GM19351 (cell line): ENCODE data around the gene BLOC1S6.
"Not testable (repeated sequence)": the region's sequence is repeated elsewhere in the genome, so short reads cannot be mapped to it uniquely, and the experiment has no call there.

ENCODE experiments used
- ATAC-seq: cut with Tn5 transposase; IDR thresholded peaks from one replicate; pipeline ENCODE4 v1.9.1; 2021; ENCODE audit warnings: mild to moderate bottlenecking, moderate library complexity; ENCODE audit not compliant: unreplicated experiment

BLOC1S6 gene

DNA sequence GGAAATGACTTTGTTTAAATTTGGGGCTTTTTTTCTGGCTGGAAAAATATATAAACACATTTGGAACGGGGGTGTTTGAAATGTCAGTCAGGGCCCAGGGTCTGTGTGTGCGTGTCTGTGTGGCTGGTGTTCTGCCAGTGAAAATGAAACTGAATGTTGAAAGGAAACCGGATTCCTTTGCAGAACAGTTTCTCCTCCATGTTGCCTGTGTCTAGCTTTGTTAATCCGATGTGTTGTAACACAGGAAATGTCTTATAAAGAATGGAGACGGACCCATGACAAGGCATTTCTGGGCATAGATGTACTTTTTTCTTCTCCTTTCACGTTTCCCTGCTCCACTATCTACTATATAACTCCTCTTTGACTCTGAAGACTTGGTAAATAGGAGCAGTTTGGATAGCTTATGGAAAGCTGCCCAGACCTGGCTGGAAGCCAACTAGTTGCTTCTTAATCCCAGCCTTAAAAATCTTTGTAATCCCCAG lies 50.4 kb downstream of the BLOC1S6 start:
- peak; percentile 42 for ATAC-seq

DNA sequence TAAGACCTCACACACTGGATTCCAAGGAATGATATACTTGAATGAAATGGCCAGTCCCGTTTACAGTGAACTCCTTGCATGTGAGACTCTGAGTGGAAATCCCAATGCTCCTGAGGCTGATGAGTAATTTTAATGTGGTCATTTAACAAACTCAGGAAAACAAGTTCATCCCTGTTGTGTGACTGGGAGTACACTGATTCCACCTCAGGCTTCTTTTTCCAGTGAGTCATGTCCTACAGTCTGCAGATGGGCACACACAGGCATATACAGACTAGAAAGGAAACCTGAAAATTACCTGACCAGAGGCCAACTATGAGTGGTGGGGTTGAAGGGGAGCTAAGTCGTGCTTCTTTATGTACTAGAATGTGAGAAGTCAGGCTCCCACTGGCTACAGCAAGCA lies 53.4 kb downstream of the BLOC1S6 start:
- ATAC-seq = no peak

DNA sequence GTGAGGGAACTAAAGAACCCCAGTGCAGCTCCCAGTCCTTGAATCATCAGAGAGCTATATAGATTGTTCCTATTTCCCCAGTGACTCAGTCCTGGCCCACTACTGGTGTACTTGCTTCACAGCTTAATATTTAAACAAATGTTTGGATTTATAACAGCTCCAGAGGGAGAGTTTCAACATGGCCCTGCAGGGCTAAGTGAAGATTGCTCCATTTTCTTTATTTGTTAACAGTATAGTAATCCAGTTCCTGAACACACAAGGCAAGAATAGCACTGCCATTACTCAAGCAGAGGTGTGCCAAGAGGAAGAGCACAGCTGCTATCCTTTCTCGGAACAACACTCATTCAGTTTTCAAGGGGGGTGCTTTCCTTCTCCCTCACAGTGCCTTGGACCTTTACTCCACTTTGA lies 54.2 kb downstream of the BLOC1S6 start:
- ATAC-seq = no peak

DNA sequence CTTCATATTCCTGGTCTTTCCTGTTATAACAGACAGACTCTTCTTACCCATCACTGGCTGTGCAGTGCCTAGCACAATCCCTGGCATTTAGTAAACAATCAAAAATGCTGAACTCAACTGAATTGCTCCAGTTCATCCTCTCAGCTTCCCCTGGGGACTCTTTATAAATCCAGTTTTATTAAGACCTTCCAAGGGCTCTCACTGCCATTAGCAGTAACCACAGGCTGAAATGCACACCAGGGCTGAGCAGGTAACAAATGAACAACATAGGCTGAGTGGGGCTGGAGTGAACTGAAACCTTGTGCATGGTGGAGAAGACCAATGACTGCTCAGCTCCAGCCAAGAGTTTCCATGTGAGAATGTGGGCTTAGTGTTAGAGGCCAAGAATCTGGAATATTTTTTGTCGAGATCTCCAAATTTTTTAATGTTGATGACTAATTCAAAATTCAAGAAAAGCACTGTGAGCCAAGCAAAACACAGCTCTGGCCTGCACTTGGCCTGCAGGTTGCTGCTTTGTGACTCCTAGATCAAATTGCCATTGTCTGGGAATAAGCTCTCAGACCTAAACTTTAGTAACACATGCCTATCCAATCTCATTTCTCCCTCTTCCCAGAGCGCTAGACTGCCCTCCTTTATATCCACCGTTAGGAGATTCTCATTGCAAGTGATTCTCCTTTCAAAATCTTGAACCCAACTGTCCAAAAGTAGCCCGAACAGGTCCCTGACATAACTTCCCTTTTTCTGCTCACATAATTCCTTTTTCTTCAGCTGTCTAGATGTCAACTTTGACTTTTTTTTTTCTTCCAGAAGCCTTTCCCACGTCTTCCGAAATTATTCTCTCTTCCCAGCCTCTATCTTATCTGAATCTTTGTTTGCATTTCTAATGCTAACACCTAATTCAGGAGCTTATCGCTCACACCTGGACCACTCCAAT lies 55.1 kb downstream of the BLOC1S6 start:
- no peak for ATAC-seq

DNA sequence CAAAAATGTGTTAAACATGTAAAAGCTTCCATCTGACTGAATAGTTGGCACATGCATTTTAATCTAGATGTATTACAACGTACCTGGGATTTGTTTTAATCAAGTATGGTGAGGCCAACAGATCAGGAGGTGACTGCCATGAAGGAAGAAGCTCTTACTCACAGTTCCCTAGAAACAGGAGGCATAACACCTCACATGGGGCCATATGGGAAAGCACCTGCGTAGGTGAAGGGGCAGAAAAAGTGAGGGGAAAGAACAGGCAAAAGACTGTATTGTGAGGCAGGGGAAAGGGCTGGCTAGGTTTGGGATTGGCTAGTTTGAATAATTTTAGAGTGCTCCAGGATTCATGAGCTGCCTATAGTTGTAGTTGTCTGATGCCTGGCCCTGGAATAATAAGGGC lies 57.3 kb downstream of the BLOC1S6 start:
- no peak for ATAC-seq

DNA sequence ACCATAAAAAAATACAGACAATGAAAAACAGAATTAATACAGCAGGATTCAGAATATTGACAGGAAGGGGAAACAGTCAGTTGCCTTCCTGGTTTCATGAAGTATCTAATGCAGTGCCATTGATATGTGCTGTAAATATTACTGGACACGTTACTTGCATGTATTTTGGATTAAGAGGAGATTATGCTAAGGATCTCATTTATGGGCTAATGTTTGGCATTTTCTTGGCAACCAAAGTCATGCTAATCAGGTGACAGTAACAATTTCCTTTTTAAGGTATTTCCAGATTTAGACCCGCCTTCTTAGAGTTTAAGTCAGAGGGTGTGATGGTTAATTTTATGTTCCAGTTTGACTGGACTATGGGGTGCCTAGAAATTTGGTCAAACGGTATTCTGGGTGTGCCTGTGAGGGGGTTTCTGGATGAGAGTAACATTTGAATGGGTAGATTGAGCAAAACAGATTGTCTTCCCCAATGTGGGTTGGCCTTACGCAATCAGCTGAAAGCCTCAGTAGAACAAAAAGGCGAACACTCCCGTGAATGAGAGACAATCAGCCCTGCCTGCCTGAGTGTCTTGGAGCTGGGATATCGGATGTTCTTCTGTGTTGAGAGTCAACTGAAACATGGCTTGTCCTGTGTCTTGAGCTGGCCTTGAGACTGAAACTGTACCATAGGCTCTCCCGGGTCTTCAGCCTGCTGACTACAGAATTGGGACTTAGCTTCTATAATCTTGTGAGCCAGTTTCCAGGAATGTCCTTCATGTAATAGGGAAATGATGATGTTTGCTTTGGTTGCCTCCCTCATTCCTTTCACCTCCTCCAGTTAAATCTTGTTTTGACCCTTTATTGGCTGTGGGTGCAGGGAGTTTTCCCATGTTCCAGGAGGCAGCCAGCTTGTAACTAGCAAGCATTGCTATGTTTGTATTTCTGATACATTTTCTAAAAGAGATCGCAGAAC lies 58.1 kb downstream of the BLOC1S6 start:
- no peak for ATAC-seq

DNA sequence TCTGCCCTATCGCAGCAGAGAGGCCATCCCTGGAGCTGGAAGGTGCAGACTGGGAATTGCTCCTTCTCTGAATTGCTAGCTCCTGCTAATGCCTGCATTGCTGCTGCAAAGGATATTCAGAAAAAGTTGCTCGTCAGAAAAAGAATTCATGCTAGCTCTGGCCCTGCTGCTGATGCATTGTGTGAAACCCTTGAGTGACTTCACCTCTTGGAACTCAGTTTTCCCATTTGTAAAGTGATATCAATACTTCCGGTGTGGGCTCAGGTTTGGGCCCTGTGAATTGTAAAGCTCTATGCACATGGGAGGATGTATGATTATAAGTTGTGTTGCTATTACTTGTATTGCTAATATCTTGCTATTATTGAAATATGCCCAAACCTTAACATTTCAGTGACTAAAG lies 59.0 kb downstream of the BLOC1S6 start:
- no peak for ATAC-seq

DNA sequence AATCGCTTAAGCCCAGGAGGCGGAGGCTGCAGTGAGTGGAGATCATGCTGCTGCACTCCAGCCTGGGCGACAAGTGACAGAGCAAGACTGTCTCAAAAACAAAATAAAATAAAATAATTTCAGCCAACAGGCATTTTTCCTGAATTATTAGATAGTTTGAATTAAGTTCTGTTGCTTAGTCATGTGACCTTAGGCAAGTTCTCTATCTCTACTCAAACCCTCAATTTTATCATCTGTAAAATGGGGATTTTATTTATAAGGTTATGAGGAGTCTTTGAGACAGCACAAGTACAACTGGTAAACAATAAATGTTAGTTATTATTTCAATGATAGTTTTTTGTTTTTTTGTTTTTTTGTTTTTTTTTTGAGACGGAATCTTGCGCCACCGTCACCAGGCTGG lies 60.6 kb downstream of the BLOC1S6 start:
- ATAC-seq = no peak

DNA sequence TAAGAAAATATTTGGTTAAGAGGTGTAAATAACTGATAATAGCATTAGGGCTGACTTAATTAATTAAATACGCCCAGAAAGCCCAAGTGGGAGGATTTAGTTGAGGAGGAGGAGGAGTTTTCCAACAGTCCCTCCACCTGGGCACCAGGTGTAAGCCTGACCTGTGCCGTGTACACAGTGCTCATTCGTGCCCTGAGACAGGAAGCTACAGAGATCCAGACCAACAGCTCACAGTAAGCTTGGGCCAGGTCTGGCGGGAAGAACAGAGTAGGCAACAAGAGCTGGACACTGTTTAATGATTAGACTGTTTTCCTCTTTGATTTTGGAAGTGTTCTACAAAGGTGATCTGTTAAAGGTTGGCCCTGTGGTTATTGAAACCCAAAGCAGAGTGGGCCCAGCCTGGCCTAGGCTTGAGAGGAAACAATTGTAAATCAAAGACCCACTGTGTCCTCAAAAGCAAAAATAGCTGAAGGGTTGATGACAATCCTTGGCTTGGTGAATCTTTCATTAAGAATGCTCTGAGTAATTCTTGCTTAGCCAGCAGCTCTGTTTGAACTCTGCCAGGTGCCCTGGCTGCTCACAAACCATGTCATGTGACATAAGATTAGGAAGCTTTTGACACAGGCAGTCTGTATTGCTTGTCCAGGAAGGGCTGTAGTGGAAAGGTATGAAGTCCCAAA lies 61.5 kb downstream of the BLOC1S6 start:
- ATAC-seq = no peak

DNA sequence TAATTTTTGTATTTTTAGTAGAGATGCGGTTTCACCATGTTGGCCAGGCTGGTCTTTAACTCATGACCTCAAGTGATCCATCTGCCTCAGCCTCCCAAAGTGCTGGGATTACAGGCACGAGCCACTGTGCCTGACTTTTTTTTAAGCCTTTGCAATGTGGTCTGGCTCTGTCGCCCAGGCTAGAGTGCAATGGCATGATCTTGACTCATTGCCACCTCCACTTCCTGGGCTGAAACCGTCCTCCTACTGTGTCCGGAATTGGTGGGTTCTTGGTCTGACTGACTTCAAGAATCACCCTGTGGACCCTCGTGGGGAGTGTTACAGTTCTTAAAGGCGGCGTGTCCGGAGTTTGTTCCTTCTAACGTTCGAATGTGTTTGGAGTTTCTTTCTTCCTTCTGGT lies 62.8 kb downstream of the BLOC1S6 start:
- ATAC-seq = not testable (repeated sequence)

DNA sequence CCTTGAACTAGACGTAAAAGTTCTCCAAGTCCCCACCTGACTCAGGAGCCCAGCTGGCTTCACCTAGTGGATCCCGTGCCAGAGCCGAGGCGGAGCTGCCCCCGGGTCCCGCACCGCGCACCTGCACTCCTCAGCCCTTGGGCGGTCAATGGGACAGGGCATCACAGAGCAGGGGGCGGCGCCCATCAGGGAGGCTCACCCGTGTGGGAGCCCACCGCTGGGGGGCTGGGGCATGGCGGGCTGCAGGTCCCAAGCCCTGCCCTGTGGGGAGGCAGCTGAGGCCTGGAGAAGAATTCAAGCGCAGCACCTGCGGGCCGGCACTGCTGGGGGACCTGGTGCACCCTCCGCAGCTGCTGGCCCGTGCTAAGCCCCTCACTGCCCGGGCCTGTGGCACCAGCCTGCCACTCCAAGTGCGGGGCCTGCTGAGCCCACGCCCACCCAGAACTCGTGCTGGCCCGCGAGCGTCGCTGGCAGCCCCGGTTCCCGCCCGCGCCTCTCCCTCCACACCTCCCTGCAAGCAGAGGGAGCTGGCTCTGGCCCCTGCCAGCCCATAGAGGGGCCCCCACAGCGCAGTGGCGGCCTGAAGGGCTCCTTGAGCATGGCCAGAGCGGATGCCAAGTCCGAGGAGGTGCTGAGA lies 63.8 kb downstream of the BLOC1S6 start:
- ATAC-seq = no peak

DNA sequence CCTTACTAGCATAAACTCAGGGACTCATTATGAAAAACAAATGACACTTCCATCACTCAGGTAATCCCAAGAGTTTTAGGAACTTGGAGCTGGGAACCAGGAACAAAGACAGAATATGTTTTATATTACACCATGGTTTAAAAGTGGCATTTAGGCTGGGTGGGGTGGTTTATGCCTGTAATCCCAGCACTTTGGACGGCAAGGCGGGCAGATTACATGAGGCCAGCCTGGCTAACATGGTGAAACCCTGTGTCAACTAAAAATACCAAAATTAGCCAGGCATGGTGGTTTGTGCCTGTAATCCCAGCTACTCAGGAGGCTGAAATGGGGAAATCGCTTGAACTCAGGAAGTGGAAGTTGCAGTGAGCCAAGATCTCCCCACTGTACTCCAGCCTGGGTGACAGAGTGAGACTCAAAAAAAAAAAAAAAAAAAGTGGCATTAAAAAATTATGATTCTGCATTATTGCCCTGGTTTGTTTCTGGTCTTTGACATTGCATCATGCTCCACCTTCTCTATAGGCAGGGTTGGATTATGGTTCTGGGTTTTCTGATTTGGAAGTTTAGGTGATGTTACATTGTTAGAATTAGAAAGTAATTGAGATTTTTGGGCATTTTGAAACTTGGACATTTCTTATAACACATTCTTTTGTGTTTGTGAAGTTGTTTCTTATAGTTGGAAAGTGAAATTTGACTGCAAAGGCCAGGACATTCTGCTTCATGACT lies 66.7 kb downstream of the BLOC1S6 start:
- ATAC-seq = no peak

DNA sequence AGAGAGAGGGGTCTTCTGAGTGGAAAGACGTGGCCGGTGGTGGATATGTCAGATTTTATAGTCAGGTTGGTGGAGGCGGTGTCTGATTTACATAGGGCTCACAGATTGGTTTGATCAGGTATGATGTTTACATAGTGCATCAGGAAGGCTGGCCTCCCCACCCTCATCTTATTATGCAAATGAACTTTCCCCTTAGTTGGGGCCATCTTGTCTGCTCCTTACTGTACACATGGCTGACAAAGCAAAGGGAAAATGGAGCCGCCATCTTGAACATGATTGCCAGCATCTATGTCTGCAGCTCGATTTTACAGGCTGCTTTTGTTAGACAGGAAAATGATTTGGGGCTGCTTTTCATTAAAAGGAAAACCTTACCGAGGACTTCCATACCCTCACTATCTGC lies 67.6 kb downstream of the BLOC1S6 start:
- ATAC-seq = no peak

DNA sequence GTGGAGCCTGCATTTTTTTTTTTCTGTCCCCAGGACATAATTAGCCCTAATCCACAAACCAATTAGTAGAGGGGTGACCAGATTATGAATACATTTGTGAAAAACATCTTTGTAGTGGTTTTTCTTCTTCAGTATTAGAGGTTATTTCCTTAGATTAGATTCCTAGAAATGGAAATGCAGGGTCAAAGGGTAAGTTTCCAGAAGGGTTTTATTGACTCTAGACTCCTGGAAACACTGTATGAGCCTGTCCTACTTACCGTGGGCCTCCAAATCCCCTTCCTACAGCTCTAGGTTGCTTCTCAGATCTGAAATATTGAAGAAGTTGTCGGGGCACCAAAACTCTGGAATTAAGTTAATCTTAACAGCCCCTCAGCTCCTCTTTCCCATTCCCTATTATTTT lies 70.1 kb downstream of the BLOC1S6 start:
- ATAC-seq = no peak

DNA sequence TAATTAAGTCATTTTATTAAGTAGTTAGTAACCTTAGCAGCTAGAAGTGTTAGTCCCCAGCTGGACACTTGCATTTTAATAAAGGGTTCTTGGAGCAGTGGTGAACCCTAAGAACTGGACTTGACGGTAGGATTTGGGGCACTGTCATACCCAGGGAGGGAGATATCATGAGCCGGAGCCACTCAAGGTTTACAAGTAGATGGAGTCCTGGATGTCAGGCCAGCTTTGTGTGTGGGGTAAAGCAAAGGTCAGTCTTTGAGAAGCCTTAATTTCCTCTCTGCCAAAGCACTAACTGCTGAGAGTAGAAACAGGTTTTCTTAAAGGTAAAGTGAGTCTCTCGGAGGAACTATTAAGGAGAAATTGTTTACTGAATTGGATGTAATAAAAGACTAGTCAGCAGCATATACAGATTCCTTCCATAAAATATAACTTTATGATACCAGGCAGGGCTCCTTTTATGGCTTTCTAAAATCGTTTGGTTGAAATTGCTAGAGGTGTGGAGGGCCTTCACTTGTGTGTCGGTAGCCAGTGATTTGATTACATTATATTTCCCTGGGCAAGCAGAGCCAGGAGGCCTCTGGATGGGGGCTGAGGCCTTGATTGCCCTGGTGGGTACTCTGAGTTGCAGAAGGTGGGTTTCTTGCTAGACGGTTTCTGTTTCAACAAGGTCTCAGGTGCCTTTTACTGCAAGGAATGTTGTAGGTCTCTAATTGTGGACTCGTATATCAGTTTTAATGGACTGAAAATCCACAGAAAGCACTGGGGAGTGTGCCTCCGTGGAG lies 70.8 kb downstream of the BLOC1S6 start:
- no peak for ATAC-seq
